ENCODE data around the gene LUC7L.

DNA sequence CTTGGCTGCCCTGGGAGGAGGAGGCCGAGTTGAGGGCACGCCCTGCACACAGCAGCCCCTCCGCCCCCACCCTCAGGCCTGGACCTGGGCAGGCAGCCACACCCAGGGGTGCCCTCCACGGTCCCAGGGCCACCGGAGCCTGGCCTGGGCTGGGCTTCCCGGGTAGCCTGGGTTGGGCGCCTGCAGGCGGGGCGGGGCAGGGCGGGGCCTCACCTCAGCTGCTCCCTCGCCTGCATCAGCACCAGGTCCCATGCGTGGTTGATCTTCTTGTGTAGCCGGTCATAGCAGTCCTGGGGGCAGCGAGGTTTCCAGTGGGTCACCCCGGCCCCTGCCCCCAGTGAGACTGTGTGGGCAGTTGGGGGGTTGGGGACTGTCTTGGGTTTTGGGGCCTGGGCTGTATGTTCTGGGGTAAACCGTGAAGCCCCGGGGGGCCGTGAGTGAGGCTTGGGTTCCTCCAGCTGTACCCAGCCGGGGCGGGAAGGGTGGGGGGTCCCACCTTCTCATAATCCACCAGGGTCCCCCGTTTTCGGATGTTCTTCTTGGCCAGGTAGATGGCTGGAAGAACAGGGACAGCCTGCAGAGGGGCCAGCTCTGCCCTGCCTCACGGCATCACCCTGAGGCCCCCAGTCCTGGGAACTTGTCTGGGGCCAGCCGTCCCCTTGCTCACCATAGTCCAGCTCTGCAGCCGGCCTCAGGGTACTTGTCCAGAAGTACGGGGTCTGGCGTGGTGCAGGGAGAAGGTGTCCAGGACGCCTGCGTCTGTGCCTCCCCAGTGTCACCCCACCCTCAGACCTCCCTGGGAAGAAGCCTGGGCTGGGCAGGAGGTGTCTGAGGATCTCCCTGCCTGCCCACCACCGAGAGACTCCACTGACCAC is 44.5 kb upstream of the LUC7L start:
- TF ChIP-seq, protein P1, sequence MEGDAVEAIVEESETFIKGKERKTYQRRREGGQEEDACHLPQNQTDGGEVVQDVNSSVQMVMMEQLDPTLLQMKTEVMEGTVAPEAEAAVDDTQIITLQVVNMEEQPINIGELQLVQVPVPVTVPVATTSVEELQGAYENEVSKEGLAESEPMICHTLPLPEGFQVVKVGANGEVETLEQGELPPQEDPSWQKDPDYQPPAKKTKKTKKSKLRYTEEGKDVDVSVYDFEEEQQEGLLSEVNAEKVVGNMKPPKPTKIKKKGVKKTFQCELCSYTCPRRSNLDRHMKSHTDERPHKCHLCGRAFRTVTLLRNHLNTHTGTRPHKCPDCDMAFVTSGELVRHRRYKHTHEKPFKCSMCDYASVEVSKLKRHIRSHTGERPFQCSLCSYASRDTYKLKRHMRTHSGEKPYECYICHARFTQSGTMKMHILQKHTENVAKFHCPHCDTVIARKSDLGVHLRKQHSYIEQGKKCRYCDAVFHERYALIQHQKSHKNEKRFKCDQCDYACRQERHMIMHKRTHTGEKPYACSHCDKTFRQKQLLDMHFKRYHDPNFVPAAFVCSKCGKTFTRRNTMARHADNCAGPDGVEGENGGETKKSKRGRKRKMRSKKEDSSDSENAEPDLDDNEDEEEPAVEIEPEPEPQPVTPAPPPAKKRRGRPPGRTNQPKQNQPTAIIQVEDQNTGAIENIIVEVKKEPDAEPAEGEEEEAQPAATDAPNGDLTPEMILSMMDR (IDR thresholded peaks at IDR 0.05), result no peak
- TF ChIP-seq POLR2A (IDR thresholded peaks at IDR 0.05), result no peak

All from testis (tissue), 2 donors.